SH-SY5Y (cell line): ENCODE data around the gene RNF149.

Experiments used
- GATA2 ChIP-seq: IDR thresholded peaks from 2 replicates; pipeline ENCODE4 v1.6.1; 2011; ENCODE audit warnings: mild to moderate bottlenecking, low read depth, low read length
- GATA3 ChIP-seq: IDR thresholded peaks from 2 replicates; pipeline ENCODE4 v1.6.1; 2011; ENCODE audit warnings: low read depth, mild to moderate bottlenecking, low read length, moderate library complexity

Gene RNF149

GRCh38 chr2:101231937-101232730 lies 76.4 kb downstream of the RNF149 start:
- TF ChIP-seq GATA2 (no peak), GATA3 (no peak)

- TF ChIP-seq GATA2 = no peak
- TF ChIP-seq GATA3 = no peak
Measured at GRCh38 chr2:101231240-101231639, 77.3 kb downstream of the RNF149 start.

- no peak for TF ChIP-seq GATA3
- TF ChIP-seq GATA2 = no peak
Measured at GRCh38 chr2:101230541-101231001, 77.9 kb downstream of the RNF149 start.
